SK-N-MC (cell line): ENCODE measurements around the gene C12orf42.

Experiments
- EZH2 ChIP-seq: fragments of 200-600 bp; sonication (generic); IDR thresholded peaks from one replicate; pipeline ENCODE4 v1.6.1; 2017; ENCODE audit warnings: antibody characterized with exemption
- FOXP2 ChIP-seq: optimal IDR thresholded peaks from 2 replicates; pipeline ENCODE3; 2011; ENCODE audit warnings: mild to moderate bottlenecking, moderate library complexity; ENCODE audit not compliant: insufficient read depth; ENCODE audit errors: extremely low read length, control extremely low read depth
- POLR2AphosphoS5 ChIP-seq: IDR thresholded peaks from 2 replicates; pipeline ENCODE4 v1.6.1; 2012; ENCODE audit warnings: mild to moderate bottlenecking, low read depth, low read length, borderline replicate concordance

DNA sequence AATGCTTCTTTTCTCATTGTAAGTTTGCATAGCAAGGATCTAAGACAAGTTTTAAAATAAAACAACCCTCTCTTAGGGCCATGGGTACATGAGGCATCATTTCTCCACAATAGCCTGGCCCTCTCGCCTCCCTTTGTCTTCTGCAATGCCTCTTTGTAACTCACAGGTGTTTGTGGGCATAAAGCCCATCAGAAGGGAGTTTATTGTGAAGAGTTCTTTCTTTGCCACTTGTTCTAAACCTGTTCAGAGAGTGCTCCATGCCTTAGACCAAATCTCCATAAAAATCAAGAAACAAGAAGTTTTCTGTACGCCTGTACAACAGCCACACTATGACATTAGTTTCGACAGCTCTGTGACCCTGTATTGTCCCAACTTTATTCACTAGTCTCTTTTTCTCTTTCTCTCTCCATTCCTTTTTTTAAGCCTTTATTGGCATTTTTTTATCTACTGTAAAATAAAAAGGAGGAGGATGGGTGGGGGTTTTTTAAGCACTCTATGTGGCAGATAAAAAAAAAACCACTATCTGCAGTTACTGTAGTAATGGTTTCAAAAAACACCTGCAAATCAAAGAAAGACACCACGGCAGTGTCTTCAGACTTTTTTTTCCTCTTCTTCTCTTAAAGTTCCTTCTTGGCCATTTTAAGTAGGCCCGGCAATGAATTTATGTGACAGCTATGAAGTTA lies 1.6 kb downstream of the C12orf42 start:
- TF ChIP-seq POLR2AphosphoS5 = no peak
- TF ChIP-seq EZH2 = no peak
- TF ChIP-seq FOXP2 = no peak
